T-helper 9 cell (primary cell): Measurements from ENCODE around the gene SIPA1.
A peak's percentile ranks its signal among the peaks of the same experiment; 100 is the strongest.
"Not testable (repeated sequence)": the region's sequence is repeated elsewhere in the genome, so short reads cannot be mapped to it uniquely, and the experiment has no call there.

Experiments
- DNase-seq: peaks from one replicate; pipeline ENCODE4 v3.0.0-alpha.2; 2020

SIPA1 gene

DNA sequence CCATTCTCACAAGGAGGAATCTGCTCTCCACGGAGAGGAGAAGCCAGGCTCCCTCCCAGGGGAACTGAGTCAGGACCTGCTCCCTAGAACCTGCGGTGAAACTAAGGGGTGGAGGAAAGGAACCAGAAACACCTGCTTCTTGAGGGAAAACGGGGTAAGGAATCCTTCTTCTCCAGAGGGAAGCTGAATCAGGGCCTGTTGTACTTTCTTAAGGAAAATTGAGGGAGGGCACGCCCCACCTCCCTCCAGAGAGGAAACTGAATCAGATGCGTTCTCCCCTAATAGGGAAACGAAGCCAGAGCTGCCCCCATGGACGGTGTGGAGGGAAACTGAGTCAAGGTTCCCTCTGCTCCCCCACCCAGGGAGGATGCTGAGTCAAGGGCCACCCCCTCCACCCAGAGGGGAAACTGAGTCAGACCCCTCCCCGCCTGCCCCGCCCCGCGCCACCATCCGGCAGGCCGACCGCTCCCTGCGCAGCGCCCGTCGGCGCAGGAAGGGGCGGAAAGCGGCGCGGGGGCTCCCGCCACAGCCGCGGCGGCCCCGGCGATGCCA is 24.4 kb downstream of the SIPA1 start:
- DNase-seq: no peak

DNA sequence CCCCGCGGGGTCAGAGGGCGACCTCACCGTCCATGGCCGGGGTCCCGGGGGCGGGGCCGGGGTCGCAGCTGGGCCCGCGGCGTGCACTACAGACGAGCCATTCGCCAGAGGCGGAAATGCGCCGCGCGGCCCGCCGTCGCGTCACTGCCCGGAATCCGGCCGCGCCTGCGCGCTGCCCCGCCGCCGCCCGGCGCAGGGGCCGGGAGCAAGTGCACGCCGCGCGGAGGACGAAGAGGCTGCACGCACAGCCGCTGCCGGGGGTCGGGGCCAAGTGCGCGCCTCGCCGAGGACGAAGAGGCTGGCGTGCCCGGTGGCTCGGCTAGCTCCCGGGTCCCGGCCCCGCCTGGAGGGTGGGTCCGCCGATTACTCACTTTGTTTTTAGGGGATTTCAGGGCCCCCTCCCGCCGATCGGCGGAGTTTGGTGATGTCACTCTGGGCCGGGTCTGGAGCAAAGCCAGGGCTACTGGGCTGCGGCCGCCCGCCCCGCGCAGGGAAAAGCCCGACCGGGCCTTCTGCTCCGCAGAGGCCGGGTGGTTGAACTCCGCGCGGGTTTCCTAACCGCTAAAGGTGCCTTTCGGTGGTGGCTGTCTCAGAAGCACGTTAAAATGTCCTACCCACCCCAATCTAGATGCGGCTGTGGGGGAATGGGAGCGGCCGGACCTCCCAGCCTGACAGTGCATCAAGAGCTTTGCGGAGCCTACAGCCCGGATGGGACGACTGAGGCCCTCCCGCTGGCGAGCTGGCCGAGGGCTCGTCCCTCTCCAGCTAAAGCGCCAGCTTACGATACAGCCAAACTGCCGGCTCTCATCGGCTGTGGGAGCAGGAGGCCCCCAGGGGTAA is 25.1 kb downstream of the SIPA1 start, which contains the start of gene RELA:
Gene RELA (minus strand): TSS at position 118 of the 840 bp plus-strand sequence. CDS start 84 bp downstream, at position 34.
- DNase-seq: peak; percentile 84

DNA sequence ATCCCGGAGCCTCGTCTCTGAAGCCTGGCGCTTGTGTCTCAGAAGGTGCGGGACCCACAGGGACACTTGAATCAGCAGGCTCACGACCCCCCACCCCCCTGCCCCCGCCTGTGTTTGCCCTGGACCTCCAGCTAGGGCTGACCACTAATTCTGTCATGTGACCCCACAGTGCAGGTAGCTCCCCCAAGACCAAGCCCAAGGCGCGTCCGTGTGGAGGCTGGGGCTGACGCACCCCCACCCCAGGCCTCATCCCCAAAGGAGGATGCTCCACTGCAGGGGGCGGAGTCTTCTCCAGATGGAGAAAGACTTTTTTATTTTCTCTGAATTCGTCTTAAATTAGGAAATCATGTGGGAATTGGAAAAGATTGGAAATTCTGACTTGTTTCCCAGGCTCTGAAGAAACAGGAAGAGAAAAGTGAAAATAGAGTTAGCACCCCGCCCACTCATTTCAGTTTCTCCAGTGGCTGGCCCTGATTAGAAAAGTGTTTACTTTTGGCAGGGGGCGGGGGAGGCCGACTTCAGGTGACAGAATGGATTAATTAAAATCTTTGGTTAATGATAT is 25.8 kb downstream of the SIPA1 start:
- DNase-seq: no peak

DNA sequence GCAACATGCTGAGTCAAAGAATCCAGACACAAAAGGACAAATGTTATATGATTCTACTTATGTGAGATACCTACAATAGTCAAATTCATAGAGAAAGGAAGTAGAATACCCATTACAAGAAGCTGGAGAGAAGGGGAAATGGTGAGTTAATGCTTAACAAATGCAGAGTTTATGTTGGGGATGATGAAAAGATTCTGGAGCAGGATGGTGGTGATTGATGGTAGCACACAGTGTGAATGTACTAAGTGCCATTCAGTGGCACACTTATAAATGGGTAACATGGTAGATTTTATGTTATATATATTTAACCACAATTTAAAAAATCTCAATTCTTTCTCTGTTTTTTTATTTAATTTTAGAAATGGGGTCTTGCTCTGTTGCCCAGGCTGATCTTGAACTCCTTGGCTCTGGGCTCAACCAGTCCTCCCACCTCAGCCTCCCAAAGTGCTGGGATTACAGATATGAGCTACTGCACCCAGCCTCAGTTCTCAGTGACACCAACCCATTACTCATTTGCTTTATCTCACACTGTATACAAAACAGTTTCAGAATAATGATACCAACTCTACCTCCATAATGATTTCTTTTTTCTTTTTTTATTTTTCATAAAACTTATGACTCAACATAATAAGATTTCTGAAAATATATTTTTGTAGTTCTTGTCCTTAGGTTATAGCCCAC is 34.4 kb downstream of the SIPA1 start:
- DNase-seq: no peak

DNA sequence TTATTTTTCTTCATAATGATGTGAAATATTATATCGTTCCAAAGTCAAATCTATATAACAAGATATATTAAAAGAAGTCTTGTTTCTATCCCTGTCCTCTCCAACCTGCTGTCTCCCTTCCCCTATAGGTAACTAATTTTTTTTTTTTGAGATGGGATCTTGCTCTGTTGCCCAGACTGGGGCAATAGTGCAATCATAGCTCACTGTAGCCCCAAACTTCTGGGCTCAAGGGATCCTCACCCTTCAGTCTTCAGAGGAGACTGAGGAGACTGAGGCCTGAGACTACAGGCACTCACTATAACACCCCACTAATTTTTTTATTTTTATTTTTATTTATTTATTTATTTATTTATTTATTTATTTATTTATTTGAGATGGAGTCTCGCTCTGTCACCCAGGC is 35.1 kb downstream of the SIPA1 start:
- DNase-seq: no peak

DNA sequence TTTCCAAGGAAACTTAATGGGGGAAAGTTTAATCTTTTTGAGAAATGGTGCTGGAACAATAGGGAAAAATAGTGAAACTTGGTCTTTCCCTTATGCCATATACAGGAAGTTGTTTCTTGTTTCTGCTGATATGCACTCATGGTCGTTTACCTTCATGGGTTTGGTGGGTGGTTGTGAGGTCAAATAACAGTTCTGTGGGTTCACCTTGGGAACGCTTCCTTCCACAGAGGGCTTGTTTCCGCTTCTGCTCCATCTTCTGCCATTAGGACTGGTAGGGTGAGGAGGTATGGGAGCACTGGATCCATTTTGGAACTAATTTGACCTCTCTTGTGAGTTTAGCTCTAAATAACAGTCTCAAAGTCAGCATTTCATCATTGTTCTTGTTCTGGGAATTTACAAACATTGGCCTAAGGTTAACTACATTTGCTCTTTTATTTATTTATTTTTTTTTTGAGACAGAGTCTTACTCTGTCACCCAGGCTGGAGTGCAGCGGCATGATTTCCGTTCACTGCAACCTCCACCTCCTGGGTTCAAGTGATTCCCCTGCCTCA is 42.4 kb downstream of the SIPA1 start:
- DNase-seq: no peak

DNA sequence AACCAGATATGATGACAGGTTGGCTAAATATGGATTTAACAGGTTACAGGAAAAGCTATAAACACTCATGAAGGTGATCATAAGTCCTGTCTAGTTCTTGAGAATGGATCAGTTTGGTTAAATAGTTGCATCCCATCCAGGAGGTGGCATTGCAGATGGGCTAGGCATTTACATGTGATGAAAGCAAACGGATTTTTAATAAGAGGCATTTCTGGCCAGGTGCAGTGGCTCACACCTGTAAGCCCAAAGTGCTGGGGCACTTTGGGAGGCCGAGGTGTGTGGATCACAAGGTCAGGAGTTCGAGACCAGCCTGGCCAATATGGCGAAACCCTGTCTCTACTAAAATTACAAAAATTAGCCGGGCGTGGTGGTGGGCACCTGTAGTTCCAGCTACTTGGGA is 45.6 kb downstream of the SIPA1 start:
- not testable (repeated sequence) for DNase-seq

DNA sequence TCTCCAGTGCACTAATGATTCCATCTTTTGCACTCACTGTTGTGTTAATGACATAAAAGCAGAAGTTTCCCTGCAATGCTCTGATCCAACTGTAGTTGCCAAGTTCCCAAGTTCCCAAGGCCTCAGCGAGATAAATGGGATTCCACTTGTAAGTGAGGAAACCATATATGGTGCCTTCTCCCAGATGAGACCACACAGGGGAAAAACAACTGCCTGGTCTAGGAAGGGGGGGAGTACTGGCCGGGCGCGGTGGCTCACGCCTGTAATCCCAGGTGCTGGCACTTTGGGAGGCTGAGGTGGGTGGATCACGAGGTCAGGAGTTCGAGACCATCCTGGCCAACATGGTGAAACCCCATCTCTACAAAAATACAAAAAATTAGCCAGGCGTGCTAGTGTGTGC is 48.1 kb downstream of the SIPA1 start:
- DNase-seq: no peak

DNA sequence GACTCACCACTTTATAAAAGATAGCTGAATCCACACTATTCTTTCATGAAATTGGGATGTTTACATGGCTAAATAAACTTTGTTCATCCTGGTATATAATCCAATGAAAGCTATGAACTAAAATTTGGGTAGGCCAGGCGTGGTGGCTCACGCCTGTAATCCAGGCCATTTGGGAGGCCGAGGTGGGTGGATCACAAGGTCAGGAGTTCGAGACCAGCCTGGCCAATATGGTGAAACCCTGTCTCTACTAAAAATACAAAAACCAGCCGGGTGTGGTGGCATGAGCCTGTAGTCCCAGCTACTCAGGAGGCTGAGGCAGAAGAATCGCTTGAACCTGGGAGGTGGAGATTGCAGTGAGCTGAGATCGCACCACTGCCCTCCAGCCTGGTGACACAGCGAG is 53.9 kb downstream of the SIPA1 start:
- DNase-seq: not testable (repeated sequence)

DNA sequence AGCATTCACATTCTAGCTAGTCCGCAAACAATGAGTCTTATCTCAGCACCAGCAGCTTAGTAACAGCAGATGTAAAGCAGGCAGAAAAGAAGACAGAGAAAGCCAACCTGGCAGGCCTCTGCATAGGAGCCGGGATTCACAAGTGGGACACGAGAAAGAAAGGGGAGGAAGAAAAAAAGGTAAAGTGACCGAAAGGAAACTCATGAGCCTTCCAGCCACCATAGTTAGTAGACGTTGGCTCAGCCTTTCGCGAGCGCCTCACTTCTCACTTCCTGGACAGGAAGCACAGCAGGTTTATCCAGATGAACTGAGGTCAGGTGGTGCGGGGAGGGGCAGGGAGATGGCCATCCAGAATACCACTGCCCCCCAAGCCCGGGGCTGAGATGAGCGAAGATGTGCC is 54.5 kb downstream of the SIPA1 start:
- DNase-seq: no peak

DNA sequence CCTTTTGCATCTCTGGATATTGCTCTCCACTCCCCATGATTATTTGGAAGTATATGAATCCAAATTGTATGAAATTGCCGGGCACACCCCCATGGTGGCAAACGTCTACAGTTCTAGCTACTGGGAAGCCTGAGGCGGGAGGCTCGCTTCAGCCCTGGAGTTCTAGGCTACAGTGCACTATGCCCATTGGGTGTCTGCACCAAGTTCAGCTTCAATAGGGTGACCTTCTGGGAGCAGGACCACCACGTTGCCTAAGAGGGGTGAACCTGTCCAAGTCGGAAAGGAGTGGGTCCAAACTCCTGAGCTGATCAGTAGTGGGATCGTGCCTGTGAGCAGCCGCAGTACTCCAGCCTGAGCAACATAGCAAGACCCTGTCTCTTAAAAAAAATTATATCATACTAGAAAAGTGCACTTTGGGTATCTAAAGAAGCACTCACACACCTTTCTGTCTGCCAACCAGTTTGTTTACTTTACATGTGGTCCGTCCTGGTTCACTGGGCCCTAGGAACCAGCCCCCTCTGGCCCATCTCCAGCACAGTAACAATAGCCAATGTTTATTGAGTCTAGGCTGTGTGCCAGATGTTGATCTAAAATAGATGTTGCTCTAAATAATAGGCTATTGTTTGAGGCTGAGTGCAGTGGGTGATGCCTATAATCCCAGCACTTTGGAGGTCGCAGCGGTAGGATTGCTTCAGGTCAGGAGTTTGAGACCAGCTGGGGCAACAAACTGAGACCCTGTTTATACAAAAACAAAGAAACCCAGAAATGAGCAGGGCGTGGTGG is 57.7 kb downstream of the SIPA1 start:
- DNase-seq: no peak

DNA sequence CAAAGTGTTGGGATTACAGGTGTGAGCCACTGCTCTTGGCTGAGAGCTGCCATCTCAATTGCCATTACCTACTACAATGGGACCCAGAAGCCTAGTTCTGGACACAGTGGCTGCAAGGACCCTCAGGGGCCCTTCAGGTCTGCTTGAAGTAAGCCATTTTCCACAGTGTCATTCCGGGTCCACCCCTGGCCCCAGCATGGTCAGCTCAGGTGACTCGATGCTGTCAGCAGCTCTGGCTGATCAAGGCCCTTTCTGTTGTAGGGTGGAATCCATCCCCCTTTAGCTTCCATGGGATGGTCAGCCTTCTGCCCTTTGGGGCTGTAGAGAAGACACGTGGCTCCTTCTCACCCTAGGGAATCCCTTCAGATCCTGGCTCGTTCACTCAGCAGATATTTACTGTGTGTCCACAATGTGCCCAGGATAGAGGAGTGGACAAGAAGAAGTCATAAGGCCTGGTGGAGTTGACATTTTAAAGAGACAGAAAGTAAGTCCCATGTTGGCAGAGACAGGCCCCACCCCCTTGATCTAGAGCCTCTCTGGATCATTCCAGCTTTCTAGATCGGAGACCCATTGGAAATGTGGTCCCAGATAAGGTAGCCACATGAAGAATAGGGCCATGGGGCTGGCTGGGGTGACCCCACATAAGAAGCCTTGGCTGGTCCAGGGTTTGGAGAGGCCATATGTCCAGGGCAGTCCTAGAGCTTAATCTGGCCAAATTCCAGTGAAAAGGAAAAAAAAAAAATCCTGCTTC is 59.1 kb downstream of the SIPA1 start:
- no peak for DNase-seq

DNA sequence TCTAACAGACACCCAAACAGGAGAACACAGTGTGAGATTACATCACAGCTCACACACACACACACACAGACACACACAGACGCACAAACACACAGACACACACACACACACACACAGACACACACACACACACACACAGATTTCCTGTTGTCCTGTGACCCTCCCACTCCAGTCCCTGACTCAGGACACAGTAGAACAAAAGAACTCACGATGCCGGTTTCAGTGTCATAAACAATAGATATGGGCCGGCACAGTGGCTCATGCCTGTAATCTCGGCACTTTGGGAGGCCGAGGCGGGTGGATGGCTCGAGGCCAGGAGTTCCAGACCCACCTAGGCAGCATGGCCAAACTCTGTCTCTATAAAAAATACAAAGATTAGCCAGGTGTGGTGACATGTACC is 60.3 kb downstream of the SIPA1 start:
- DNase-seq: no peak

DNA sequence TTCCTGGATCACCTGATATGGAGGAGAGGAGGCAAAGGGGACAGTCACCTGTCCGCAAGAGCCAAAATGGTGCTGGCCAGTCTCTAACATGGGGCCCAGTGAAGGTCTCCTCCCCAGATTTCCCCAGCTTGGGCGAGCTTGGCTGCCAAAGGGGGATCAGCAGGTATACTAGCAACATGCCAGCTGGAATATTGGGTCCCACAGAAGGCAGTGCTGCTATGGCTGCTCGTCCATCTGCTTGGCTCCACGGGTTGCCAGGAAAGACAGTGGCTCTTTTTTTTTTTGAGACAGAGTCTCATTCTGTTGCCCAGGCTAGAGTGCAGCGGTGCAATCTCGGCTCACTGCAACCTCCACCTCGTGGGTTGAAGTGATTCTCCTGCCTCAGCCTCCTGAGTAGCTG is 61.4 kb downstream of the SIPA1 start:
- no peak for DNase-seq

DNA sequence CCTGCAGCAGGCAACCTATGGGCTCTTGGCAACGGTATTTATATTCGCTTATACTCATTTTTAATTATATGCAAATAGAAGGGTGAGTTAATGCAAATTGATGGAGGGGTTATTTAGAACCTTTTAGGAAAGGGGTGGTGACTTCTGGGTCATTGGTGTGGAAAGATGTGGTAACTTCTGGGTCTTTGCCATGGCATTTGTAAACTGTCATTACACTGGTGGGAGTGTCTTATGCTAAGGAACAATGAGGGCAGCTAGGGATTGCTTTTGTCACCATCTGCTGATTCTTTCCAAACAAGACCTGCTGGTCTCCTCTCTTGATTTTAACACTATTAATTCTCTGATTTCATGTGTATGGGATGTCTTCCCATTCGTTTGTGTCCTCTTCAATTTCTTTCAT is 62.5 kb downstream of the SIPA1 start:
- no peak for DNase-seq
